Osteocyte (in vitro differentiated cells): ENCODE measurements around the gene SMIM35. TPM values are rescaled to one million over a fixed set of nuclear protein-coding genes. Genes with fewer than 3 reads are reported as not detected.
"Not testable (repeated sequence)": the region's sequence is repeated elsewhere in the genome, so short reads cannot be mapped to it uniquely, and the experiment has no call there.

ENCODE experiments used
- DNase-seq: peaks from one replicate; pipeline ENCODE4 v3.0.0; 2021; ENCODE audit warnings: mixed read lengths; ENCODE audit not compliant: unreplicated experiment; ENCODE audit errors: extremely low spot score
- H3K27ac Mint-ChIP-seq: one replicate; pipeline ENCODE4 v1.8.0; 2021; ENCODE audit warnings: mild to moderate bottlenecking, mixed read lengths; ENCODE audit not compliant: unreplicated experiment
- H3K27me3 Mint-ChIP-seq: one replicate; pipeline ENCODE4 v1.8.0; 2021; ENCODE audit warnings: mixed read lengths; ENCODE audit not compliant: unreplicated experiment
- H3K36me3 Mint-ChIP-seq: one replicate; pipeline ENCODE4 v1.8.0; 2021; ENCODE audit warnings: mixed read lengths; ENCODE audit not compliant: unreplicated experiment
- H3K4me1 Mint-ChIP-seq: one replicate; pipeline ENCODE4 v1.8.0; 2021; ENCODE audit warnings: mixed read lengths; ENCODE audit not compliant: unreplicated experiment
- H3K4me3 Mint-ChIP-seq: one replicate; pipeline ENCODE4 v1.8.0; 2021; ENCODE audit warnings: mild to moderate bottlenecking, moderate library complexity, mixed read lengths; ENCODE audit not compliant: unreplicated experiment
- H3K9me3 Mint-ChIP-seq: one replicate; pipeline ENCODE4 v1.8.0; 2021; ENCODE audit warnings: mixed read lengths; ENCODE audit not compliant: unreplicated experiment
- CTCF ChIP-seq: fragments of 200-600 bp; sonication (generic); IDR thresholded peaks from 2 replicates; pipeline ENCODE4 v1.5.0; 2021; ENCODE audit warnings: antibody characterized with exemption, mild to moderate bottlenecking, moderate library complexity
- total RNA-seq: library from RNA; stranded (reverse); gene quantifications from 2 replicates; pipeline ENCODE4 v1.2.1, GENCODE V29; 2021

Gene SMIM35
- total RNA-seq, 1 donor from 2014 or later = not detected

- no peak for TF ChIP-seq CTCF
- Mint-ChIP-seq H3K27me3 (peaks cover 6% of the 10 kb centered on the region), H3K4me1 (no peaks in the 10 kb centered on the region), H3K27ac (no peak overlapping the region), H3K36me3 (no peaks in the 10 kb centered on the region), H3K9me3 (no peaks in the 10 kb centered on the region), H3K4me3 (no peak overlapping the region)
- no peak for DNase-seq
Observed at GRCh38 chr11:118065384-118065783, 21.4 kb downstream of the SMIM35 start.

GRCh38 chr11:118064956-118065355, 21.8 kb downstream of the SMIM35 start:
- no peak overlapping the region for H3K27ac Mint-ChIP-seq
- TF ChIP-seq CTCF = no peak
- H3K4me3 Mint-ChIP-seq = no peak overlapping the region
- H3K27me3 Mint-ChIP-seq = peaks cover 6% of the 10 kb centered on the region
- no peaks in the 10 kb centered on the region for H3K9me3 Mint-ChIP-seq
- H3K36me3 Mint-ChIP-seq = no peaks in the 10 kb centered on the region
- no peaks in the 10 kb centered on the region for H3K4me1 Mint-ChIP-seq
- DNase-seq = no peak

- H3K4me1 Mint-ChIP-seq, H3K4me3 Mint-ChIP-seq, H3K36me3 Mint-ChIP-seq, H3K27ac Mint-ChIP-seq, DNase-seq, H3K9me3 Mint-ChIP-seq, H3K27me3 Mint-ChIP-seq: not testable (repeated sequence)
Observed at GRCh38 chr11:118062631-118063030, 24.1 kb downstream of the SMIM35 start.

GRCh38 chr11:118062181-118062580, 24.6 kb downstream of the SMIM35 start:
- H3K9me3 Mint-ChIP-seq, H3K4me3 Mint-ChIP-seq, H3K4me1 Mint-ChIP-seq, DNase-seq, H3K27me3 Mint-ChIP-seq, H3K36me3 Mint-ChIP-seq, H3K27ac Mint-ChIP-seq: not testable (repeated sequence)

GRCh38 chr11:118061586-118062125, 25.1 kb downstream of the SMIM35 start:
- Mint-ChIP-seq H3K4me3 (no peak overlapping the region), H3K36me3 (no peaks in the 10 kb centered on the region), H3K4me1 (no peaks in the 10 kb centered on the region), H3K27ac (no peak overlapping the region), H3K27me3 (peaks cover 10% of the 10 kb centered on the region), H3K9me3 (no peaks in the 10 kb centered on the region)
- TF ChIP-seq CTCF = no peak
- DNase-seq = no peak

GRCh38 chr11:118060869-118061268, 25.9 kb downstream of the SMIM35 start:
- Mint-ChIP-seq H3K4me1 (no peaks in the 10 kb centered on the region), H3K4me3 (no peak overlapping the region), H3K36me3 (no peaks in the 10 kb centered on the region), H3K9me3 (no peaks in the 10 kb centered on the region), H3K27ac (no peak overlapping the region), H3K27me3 (peaks cover 7% of the 10 kb centered on the region)
- no peak for DNase-seq
- TF ChIP-seq CTCF = no peak
